Measurements from ENCODE around the gene RAB25. TPM values are rescaled to one million over a fixed set of nuclear protein-coding genes. Genes with fewer than 3 reads are reported as not detected.

Gene RAB25
- total and polyA plus RNA-seq, 2 of the 13 experiments (the other 11 are each of a cell fraction or from before 2014, with no cell fraction given), result 0.20 to 0.22 TPM

- no peak for TF ChIP-seq AFF4 (CRISPR knock-in tag; IDR thresholded peaks at IDR 0.05)
- no peak for TF ChIP-seq ZBTB38 (CRISPR knock-in tag; IDR thresholded peaks at IDR 0.05)
- no peak for TF ChIP-seq ZNF552 (CRISPR knock-in tag; IDR thresholded peaks at IDR 0.05; ENCODE audit: borderline replicate concordance)
- TF ChIP-seq ZBTB8A (CRISPR knock-in tag; IDR thresholded peaks at IDR 0.05; ENCODE audit: borderline replicate concordance, low read depth), result no peak
- no peak for TF ChIP-seq ZNF7 (CRISPR knock-in tag; IDR thresholded peaks at IDR 0.05)
- no peak for TF ChIP-seq TBX3 (IDR thresholded peaks at IDR 0.05; ENCODE audit: borderline replicate concordance)
- TF ChIP-seq ZKSCAN8 (CRISPR knock-in tag; IDR thresholded peaks at IDR 0.05; ENCODE audit: borderline replicate concordance), result no peak
- no peak for TF ChIP-seq ZFP41 (CRISPR knock-in tag; IDR thresholded peaks at IDR 0.05; ENCODE audit: borderline replicate concordance)
- no peak for TF ChIP-seq NR1H2 (CRISPR knock-in tag; IDR thresholded peaks at IDR 0.05; ENCODE audit: borderline replicate concordance, low read depth)
- TF ChIP-seq TEF (CRISPR knock-in tag; IDR thresholded peaks at IDR 0.05), result no peak
- TF ChIP-seq DRAP1 (CRISPR knock-in tag; IDR thresholded peaks at IDR 0.05), result no peak
- TF ChIP-seq YEATS2 (CRISPR knock-in tag; IDR thresholded peaks at IDR 0.05; ENCODE audit: borderline replicate concordance), result peak; percentile 22; the same call in 1 of the 2 replicates
- no peak for TF ChIP-seq RBAK (CRISPR knock-in tag; IDR thresholded peaks at IDR 0.05)
- TF ChIP-seq ZNF225 (CRISPR knock-in tag; IDR thresholded peaks at IDR 0.05), result no peak
- no peak for TF ChIP-seq IKZF5 (CRISPR knock-in tag; IDR thresholded peaks at IDR 0.05)
- TF ChIP-seq FOXK2 (IDR thresholded peaks at IDR 0.05), result no peak
- no peak for TF ChIP-seq ZNF460 (CRISPR knock-in tag; IDR thresholded peaks at IDR 0.05; ENCODE audit: borderline replicate concordance)
- peak; percentile 76; the same call in 1 of the 2 replicates for TF ChIP-seq SIN3A (IDR thresholded peaks at IDR 0.05; ENCODE audit: borderline replicate concordance, low read depth, low read length)
- TF ChIP-seq ZNF841 (CRISPR knock-in tag; IDR thresholded peaks at IDR 0.05; ENCODE audit: borderline replicate concordance), result no peak
- no peak for TF ChIP-seq PHF5A (CRISPR knock-in tag; IDR thresholded peaks at IDR 0.05; ENCODE audit: low read depth, unreplicated experiment)
- TF ChIP-seq MED1 (CRISPR knock-in tag; IDR thresholded peaks at IDR 0.05), result 0 out of 2 replicates have a peak, but pooled peaks have one; percentile 14
- no peak for TF ChIP-seq FOXP1 (IDR thresholded peaks at IDR 0.05)
- TF ChIP-seq FOXP1 (CRISPR knock-in tag; IDR thresholded peaks at IDR 0.05), result no peak
- no peak for TF ChIP-seq RBM22 (optimal IDR thresholded peaks at IDR 0.05; ENCODE audit: low read length)
- peak; percentile 57; the same call in 1 of the 2 replicates for TF ChIP-seq ZNF777 (CRISPR knock-in tag; IDR thresholded peaks at IDR 0.05)
- no peak for TF ChIP-seq U2AF1 (optimal IDR thresholded peaks at IDR 0.05; ENCODE audit: low read depth, low read length)
These were observed 21.5 kb downstream of the RAB25 start, which contains the start of gene MEX3A (continued) for GRCh38 chr1:156082309-156083091.
